Neutrophil (primary cell): Measurements from ENCODE around the gene ALPL.
A peak's percentile ranks its signal among the peaks of the same experiment; 100 is the strongest.

ENCODE experiments used
- H3K27ac ChIP-seq: fragments of 200-600 bp; sonication (generic); 2 replicates; pipeline ENCODE4 v1.5.1; 2016; ENCODE audit warnings: mild to moderate bottlenecking, moderate library complexity
- H3K27me3 ChIP-seq: fragments of 200-600 bp; sonication (generic); 2 replicates; pipeline ENCODE4 v1.6.0; 2016; ENCODE audit warnings: mild to moderate bottlenecking
- H3K36me3 ChIP-seq: fragments of 200-600 bp; sonication (generic); 2 replicates; pipeline ENCODE4 v1.5.1; 2017
- H3K4me1 ChIP-seq, 2 experiments: fragments of 200-600 bp in 1 of 2; sonication (generic) in 1 of 2; 1 replicate in 1 of 2; 2 replicates in 1 of 2; pipeline versions ENCODE4 v1.5.1 to v1.6.1; 2013 to 2016; ENCODE audit warnings: low read depth in 1 of 2, low read length in 1 of 2, mild to moderate bottlenecking in 1 of 2, moderate library complexity in 1 of 2; ENCODE audit not compliant: control insufficient read depth in 1 of 2, insufficient read depth in 1 of 2
- H3K4me3 ChIP-seq, 2 experiments: fragments of 200-600 bp in 1 of 2; sonication (generic) in 1 of 2; 1 replicate in 1 of 2; 2 replicates in 1 of 2; pipeline ENCODE4 v1.5.1; 2013 to 2016; ENCODE audit warnings: low read depth in 1 of 2, low read length in 1 of 2, mild to moderate bottlenecking in 1 of 2, moderate library complexity in 1 of 2
- H3K9me3 ChIP-seq: fragments of 200-600 bp; sonication (generic); 2 replicates; pipeline ENCODE4 v1.5.1; 2016
- CTCF ChIP-seq: fragments of 200-600 bp; sonication (generic); IDR thresholded peaks from 2 replicates; pipeline ENCODE4 v1.5.1; 2016; ENCODE audit warnings: antibody characterized with exemption

ALPL gene

GRCh38 chr1:21553116-21553926 is 44.1 kb downstream of the ALPL start:
- Histone ChIP-seq H3K27ac (peak overlapping the region; percentile 90), H3K9me3 (no peaks in the 10 kb centered on the region), H3K27me3 (no peaks in the 10 kb centered on the region), H3K4me1 (peaks cover 58 to 81% of the 10 kb centered on the region in 2 experiments), H3K36me3 (no peaks in the 10 kb centered on the region), H3K4me3 (peak overlapping the region; percentile 15 to 40)
- no peak for TF ChIP-seq CTCF

DNA sequence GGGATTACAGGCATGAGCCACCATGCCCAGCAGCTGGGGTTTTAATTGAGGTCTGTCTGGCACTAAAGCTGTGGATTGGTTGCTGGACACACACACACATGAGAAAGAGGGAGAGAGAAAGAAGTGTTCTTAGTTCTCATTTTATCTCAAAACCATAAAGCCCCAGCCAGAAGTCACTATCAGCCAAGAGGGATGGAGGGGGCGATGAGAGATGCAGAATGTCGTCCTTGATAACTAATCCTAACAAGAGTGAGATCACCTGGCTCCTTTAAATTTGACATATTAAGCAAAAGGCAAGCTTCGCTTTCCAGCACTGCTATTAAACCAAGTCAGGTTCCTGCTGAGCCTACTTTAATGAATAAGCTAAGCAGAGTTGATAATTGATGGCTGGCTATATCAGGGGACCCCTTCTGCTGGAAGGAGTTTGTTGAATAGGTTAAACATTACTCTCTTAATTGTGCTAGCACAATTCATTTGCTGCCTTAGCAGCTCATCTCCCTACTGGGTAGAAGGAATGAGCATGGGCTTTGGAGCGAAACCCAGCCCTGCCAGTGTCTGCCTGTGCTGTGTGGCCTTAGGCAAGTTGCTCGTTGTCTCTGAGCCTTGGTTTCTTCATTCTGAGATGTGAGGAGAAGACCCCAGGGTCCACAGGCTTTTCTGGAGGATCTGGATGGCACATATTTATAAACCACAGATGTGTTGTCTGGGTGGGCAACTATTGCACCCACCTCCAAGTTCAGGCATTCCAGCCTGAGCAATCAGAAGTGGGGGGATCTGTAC is 50.8 kb downstream of the ALPL start:
- H3K4me3 ChIP-seq = no peak overlapping the region
- no peaks in the 10 kb centered on the region for H3K9me3 ChIP-seq
- H3K4me1 ChIP-seq = peaks cover 15 to 19% of the 10 kb centered on the region in 2 experiments
- TF ChIP-seq CTCF = no peak
- H3K36me3 ChIP-seq = peaks cover 40% of the 10 kb centered on the region
- no peak overlapping the region for H3K27ac ChIP-seq
- peaks cover 8% of the 10 kb centered on the region for H3K27me3 ChIP-seq

- Histone ChIP-seq H3K9me3 (no peaks in the 10 kb centered on the region), H3K4me1 (peaks cover 12 to 15% of the 10 kb centered on the region in 2 experiments), H3K27ac (no peak overlapping the region), H3K27me3 (peaks cover 8% of the 10 kb centered on the region), H3K36me3 (peaks cover 50% of the 10 kb centered on the region), H3K4me3 (no peak overlapping the region)
- no peak for TF ChIP-seq CTCF
Measured at GRCh38 chr1:21560916-21561638, 51.9 kb downstream of the ALPL start.

- no peak for TF ChIP-seq CTCF
- Histone ChIP-seq H3K27me3 (peaks cover 8% of the 10 kb centered on the region), H3K4me1 (peaks cover 3 to 15% of the 10 kb centered on the region in 2 experiments), H3K4me3 (no peak overlapping the region), H3K36me3 (peaks cover 59% of the 10 kb centered on the region), H3K9me3 (no peaks in the 10 kb centered on the region), H3K27ac (no peak overlapping the region)
Measured at GRCh38 chr1:21562896-21563295, 53.7 kb downstream of the ALPL start.

GRCh38 chr1:21563971-21564370 is 54.7 kb downstream of the ALPL start:
- H3K27ac ChIP-seq = no peak overlapping the region
- peaks cover 7% of the 10 kb centered on the region for H3K27me3 ChIP-seq
- H3K9me3 ChIP-seq = no peaks in the 10 kb centered on the region
- TF ChIP-seq CTCF = no peak
- peaks cover 69% of the 10 kb centered on the region for H3K36me3 ChIP-seq
- H3K4me3 ChIP-seq = no peak overlapping the region
- H3K4me1 ChIP-seq = peaks cover 3 to 9% of the 10 kb centered on the region in 2 experiments
